Renal pelvis (tissue), 3 donors: ENCODE results near the gene TSPYL4. TPM values are rescaled to one million over a fixed set of nuclear protein-coding genes. Genes with fewer than 3 reads are reported as not detected.

ENCODE experiments used
- polyA plus RNA-seq, 3 donors: library from polyadenylated mRNA; unstranded; fragments of 120-200 nt; gene quantifications; one replicate each; pipeline ENCODE4 v1.2.1, GENCODE V29; 2013; ENCODE audit not compliant: insufficient read length in 3 of 3

The TSPYL4 gene
- polyA plus RNA-seq, 3 donors, result 60.0 to 60.6 (median 60.4) TPM

Other genes with a start within 250 kb of the TSPYL4 start
- 1 to 10 TPM; 3.5 to 5.9 (median 4.7) TPM for gene FRK, start 193.2 kb downstream of the TSPYL4 start, polyA plus RNA-seq
- 10 to 100 TPM; 42.3 to 51.4 (median 43.7) TPM for gene NT5DC1, start 153.2 kb downstream of the TSPYL4 start, polyA plus RNA-seq
- gene COL10A1, start 127.9 kb downstream of the TSPYL4 start, polyA plus RNA-seq, result under 1 TPM; 0.21 to 0.65 (median 0.46) TPM
- 100 to 1,000 TPM in 1 of 3 donors, 10 to 100 TPM in 2; 95.0 to 101 (median 99.6) TPM for gene TSPYL1, start 25.9 kb upstream of the TSPYL4 start, polyA plus RNA-seq
- gene DSE, start 116.9 kb upstream of the TSPYL4 start, polyA plus RNA-seq, result 10 to 100 TPM; 37.3 to 40.9 (median 38.7) TPM
- 1 to 10 TPM in 2 of 3 donors, under 1 TPM in 1; 0.80 to 5.1 (median 3.5) TPM for gene CALHM6, start 207.3 kb upstream of the TSPYL4 start, polyA plus RNA-seq